ENCODE results near the gene ARSG. TPM values are rescaled to one million over a fixed set of nuclear protein-coding genes. Genes with fewer than 3 reads are reported as not detected.
A peak's percentile ranks its signal among the peaks of the same experiment; 100 is the strongest.

ARSG gene
- total and polyA plus RNA-seq, 2 of the 13 experiments (the other 11 are each of a cell fraction or from before 2014, with no cell fraction given) = 3.7 to 15.2 TPM

DNA sequence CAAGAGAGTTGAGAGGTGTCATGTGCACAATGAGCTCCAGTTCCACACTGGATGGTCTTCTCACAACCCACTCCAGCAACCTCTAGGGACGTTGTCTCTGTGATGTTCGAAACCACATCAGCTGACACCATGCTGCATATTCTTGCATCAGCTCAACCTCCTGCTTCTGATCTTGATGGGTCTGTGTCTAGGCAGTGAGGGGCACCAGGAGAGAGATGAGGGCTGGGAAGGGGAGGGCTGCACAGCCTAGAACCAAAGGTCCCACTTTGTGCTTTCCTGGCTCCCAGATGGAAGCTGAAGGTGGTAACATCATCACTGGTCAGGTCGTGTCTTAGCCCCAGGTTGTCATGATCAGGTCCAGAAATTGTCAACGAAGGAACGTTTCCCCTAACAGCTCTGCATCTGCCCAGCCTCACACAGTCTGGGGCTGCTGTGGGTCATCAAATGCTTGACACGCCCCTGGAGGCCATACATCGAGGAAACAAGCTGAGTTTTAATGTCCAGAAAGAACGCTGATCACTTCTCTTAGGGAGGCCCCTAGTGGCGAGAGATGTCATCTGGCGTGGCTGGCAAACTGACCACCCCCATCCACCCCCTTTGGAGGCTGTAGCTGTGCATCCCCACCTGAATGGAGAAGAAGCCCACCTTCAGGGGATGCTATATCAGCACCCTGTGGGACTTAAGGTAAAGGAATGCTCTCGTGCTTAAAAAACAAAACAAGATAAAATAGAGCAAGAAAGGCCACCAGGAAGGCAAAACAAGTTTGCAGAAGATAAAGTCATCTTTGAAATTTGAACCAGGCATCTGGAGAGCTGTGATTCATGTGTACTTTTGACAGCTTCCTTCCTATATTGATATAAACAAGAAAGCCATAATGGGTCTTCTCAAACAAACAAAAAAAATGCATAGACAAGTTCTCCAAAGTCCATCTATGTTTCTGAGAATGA lies 107.7 kb downstream of the ARSG start (continued):
- TF ChIP-seq MAFF (IDR thresholded peaks at IDR 0.05; ENCODE audit: low read depth, low read length) (peak; percentile 48; the same call in 1 of the 2 replicates), NR3C1 (CRISPR knock-in tag; IDR thresholded peaks at IDR 0.05) (no peak), GLI4 (CRISPR knock-in tag; IDR thresholded peaks at IDR 0.05; ENCODE audit: borderline replicate concordance) (no peak), KAT7 (CRISPR knock-in tag; IDR thresholded peaks at IDR 0.05; ENCODE audit: borderline replicate concordance) (peak; percentile 87; the same call in 1 of the 2 replicates), ZNF619 (CRISPR knock-in tag; IDR thresholded peaks at IDR 0.05) (peak; percentile 89), CC2D1A (CRISPR knock-in tag; IDR thresholded peaks at IDR 0.05) (no peak), TOE1 (CRISPR knock-in tag; IDR thresholded peaks at IDR 0.05) (peak; percentile 39; the same call in 1 of the 2 replicates), IRF2 (CRISPR knock-in tag; IDR thresholded peaks at IDR 0.05) (peak; percentile 69), GZF1 (CRISPR knock-in tag; IDR thresholded peaks at IDR 0.05) (no peak), NFIC (IDR thresholded peaks at IDR 0.05; ENCODE audit: low read length) (peak; percentile 72)
- TF ChIP-seq, protein P1, sequence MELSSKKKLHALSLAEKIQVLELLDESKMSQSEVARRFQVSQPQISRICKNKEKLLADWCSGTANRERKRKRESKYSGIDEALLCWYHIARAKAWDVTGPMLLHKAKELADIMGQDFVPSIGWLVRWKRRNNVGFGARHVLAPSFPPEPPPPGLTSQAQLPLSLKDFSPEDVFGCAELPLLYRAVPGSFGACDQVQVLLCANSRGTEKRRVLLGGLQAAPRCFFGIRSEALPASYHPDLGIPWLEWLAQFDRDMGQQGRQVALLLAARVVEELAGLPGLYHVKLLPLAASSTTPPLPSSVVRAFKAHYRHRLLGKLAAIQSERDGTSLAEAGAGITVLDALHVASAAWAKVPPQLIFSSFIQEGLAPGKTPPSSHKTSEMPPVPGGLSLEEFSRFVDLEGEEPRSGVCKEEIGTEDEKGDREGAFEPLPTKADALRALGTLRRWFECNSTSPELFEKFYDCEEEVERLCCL (CRISPR knock-in tag; IDR thresholded peaks at IDR 0.05; ENCODE audit: borderline replicate concordance) = no peak
- TF ChIP-seq, protein P2, sequence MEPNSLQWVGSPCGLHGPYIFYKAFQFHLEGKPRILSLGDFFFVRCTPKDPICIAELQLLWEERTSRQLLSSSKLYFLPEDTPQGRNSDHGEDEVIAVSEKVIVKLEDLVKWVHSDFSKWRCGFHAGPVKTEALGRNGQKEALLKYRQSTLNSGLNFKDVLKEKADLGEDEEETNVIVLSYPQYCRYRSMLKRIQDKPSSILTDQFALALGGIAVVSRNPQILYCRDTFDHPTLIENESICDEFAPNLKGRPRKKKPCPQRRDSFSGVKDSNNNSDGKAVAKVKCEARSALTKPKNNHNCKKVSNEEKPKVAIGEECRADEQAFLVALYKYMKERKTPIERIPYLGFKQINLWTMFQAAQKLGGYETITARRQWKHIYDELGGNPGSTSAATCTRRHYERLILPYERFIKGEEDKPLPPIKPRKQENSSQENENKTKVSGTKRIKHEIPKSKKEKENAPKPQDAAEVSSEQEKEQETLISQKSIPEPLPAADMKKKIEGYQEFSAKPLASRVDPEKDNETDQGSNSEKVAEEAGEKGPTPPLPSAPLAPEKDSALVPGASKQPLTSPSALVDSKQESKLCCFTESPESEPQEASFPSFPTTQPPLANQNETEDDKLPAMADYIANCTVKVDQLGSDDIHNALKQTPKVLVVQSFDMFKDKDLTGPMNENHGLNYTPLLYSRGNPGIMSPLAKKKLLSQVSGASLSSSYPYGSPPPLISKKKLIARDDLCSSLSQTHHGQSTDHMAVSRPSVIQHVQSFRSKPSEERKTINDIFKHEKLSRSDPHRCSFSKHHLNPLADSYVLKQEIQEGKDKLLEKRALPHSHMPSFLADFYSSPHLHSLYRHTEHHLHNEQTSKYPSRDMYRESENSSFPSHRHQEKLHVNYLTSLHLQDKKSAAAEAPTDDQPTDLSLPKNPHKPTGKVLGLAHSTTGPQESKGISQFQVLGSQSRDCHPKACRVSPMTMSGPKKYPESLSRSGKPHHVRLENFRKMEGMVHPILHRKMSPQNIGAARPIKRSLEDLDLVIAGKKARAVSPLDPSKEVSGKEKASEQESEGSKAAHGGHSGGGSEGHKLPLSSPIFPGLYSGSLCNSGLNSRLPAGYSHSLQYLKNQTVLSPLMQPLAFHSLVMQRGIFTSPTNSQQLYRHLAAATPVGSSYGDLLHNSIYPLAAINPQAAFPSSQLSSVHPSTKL (CRISPR knock-in tag; IDR thresholded peaks at IDR 0.05) = peak; percentile 72
- TF ChIP-seq, protein P3, sequence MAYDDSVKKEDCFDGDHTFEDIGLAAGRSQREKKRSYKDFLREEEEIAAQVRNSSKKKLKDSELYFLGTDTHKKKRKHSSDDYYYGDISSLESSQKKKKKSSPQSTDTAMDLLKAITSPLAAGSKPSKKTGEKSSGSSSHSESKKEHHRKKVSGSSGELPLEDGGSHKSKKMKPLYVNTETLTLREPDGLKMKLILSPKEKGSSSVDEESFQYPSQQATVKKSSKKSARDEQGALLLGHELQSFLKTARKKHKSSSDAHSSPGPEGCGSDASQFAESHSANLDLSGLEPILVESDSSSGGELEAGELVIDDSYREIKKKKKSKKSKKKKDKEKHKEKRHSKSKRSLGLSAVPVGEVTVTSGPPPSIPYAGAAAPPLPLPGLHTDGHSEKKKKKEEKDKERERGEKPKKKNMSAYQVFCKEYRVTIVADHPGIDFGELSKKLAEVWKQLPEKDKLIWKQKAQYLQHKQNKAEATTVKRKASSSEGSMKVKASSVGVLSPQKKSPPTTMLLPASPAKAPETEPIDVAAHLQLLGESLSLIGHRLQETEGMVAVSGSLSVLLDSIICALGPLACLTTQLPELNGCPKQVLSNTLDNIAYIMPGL (CRISPR knock-in tag; IDR thresholded peaks at IDR 0.05; ENCODE audit: borderline replicate concordance in 1 of 2, low read depth in 1 of 2) = peak; percentile 79 to 89
- TF ChIP-seq, protein P4, sequence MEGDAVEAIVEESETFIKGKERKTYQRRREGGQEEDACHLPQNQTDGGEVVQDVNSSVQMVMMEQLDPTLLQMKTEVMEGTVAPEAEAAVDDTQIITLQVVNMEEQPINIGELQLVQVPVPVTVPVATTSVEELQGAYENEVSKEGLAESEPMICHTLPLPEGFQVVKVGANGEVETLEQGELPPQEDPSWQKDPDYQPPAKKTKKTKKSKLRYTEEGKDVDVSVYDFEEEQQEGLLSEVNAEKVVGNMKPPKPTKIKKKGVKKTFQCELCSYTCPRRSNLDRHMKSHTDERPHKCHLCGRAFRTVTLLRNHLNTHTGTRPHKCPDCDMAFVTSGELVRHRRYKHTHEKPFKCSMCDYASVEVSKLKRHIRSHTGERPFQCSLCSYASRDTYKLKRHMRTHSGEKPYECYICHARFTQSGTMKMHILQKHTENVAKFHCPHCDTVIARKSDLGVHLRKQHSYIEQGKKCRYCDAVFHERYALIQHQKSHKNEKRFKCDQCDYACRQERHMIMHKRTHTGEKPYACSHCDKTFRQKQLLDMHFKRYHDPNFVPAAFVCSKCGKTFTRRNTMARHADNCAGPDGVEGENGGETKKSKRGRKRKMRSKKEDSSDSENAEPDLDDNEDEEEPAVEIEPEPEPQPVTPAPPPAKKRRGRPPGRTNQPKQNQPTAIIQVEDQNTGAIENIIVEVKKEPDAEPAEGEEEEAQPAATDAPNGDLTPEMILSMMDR (CRISPR knock-in tag; IDR thresholded peaks at IDR 0.05) = peak; percentile 99
